Transverse colon (tissue), 4 donors: Measurements from ENCODE around the gene LMBR1L.

Experiments
- CTCF ChIP-seq, 5 experiments: fragments of 200-600 bp in 3 of 5; fragments of 450-650 bp in 2 of 5; sonication (generic) in 3 of 5; IDR thresholded peaks; 1 replicate in 2 of 5; 2 replicates in 3 of 5; pipeline ENCODE4 v1.5.1; 2016 to 2017; ENCODE audit warnings: antibody characterized with exemption in 5 of 5, inconsistent platforms in 3 of 5, mild to moderate bottlenecking in 2 of 5, moderate library complexity in 1 of 5
- POLR2A ChIP-seq: fragments of 450-650 bp; IDR thresholded peaks from one replicate; pipeline ENCODE4 v1.6.1; 2016; ENCODE audit warnings: antibody characterized with exemption, mild to moderate bottlenecking, moderate library complexity
- POLR2AphosphoS5 ChIP-seq, 3 donors: sonication (generic); formaldehyde crosslinking; IDR thresholded peaks; one replicate each; pipeline ENCODE4 v1.6.1; 2016; ENCODE audit warnings: antibody characterized with exemption in 3 of 3

- TF ChIP-seq CTCF (IDR thresholded peaks at IDR 0.05): no peak
- TF ChIP-seq POLR2AphosphoS5 (IDR thresholded peaks at IDR 0.05): no peak
- peak; percentile 34 for TF ChIP-seq POLR2A
These were observed 52.8 kb downstream of the LMBR1L start for GRCh38 chr12:49057888-49058287.
